ENCODE measurements around the gene RANGAP1.

DNA sequence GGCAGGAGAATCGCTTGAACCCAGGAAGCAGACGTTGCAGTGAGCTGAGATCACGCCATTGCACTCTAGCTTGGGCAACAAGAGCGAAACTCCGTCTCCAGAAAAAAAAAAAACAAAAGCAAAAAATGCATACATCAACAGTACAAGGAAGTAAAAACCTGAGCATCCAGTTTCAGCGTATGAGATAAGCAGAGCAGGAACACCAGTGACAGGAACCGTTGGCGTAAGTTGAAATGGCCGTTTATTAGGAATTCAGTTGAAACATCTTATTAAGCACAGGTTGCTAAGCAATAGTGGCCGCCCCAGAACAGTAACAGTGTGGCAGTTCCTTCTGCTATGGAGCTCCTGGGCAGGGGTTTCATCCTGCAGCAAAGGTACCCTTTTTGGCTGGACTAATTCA is 84.8 kb downstream of the RANGAP1 start:
- no peak for TF ChIP-seq POLR2A (IDR thresholded peaks at IDR 0.05; ENCODE audit: low read depth, low read length)
- TF ChIP-seq POLR2AphosphoS5 (IDR thresholded peaks at IDR 0.05; ENCODE audit: low read depth, low read length) = no peak
- no peak for TF ChIP-seq TAF1 (IDR thresholded peaks at IDR 0.05; ENCODE audit: borderline replicate concordance, low read depth, low read length)

All from GM12892 (cell line).